SK-N-DZ (cell line): Measurements from ENCODE around the gene MZF1.
A peak's percentile ranks its signal among the peaks of the same experiment; 100 is the strongest.

ENCODE experiments used
- DNase-seq: peaks from one replicate; pipeline ENCODE4 v3.0.0-alpha.2; 2015; ENCODE audit warnings: low spot score

The MZF1 gene

GRCh38 chr19:58570770-58571574 lies 2.2 kb downstream of the MZF1 start:
- DNase-seq, result no peak

DNA sequence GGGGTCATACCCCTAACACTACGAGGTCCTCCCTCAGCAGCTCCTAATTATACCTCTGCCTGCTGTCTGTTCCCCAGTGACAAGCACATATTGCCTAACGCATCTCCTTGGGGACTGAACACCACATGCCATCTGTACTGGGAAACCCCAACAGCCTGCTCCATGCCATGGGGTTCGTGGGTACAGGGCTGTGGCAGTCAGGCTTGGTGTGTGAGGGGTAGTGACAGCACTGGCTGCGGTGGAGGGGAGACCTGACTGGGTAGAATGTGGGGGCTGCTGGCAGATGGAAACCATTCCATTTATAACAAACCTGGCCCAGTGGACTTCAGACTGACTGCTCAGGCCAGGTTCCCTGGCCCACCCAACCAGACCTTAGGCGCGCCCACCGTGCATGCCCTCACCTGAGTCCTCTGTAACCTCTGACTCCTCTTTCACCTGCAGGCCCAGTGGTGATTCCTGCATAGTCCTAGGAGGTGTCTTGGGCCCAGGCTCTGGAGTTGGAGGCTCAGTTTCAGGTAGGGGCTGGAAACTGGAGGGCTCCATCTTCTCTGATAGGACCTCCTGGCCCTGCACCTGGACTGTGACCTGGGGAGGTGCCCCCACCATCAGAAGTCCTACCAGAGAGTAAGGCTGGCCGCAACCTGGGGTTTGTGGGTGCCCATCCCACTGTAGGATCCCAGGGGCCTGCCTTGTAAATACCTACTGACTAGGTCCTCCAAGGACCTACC lies 3.0 kb downstream of the MZF1 start:
- no peak for DNase-seq

DNA sequence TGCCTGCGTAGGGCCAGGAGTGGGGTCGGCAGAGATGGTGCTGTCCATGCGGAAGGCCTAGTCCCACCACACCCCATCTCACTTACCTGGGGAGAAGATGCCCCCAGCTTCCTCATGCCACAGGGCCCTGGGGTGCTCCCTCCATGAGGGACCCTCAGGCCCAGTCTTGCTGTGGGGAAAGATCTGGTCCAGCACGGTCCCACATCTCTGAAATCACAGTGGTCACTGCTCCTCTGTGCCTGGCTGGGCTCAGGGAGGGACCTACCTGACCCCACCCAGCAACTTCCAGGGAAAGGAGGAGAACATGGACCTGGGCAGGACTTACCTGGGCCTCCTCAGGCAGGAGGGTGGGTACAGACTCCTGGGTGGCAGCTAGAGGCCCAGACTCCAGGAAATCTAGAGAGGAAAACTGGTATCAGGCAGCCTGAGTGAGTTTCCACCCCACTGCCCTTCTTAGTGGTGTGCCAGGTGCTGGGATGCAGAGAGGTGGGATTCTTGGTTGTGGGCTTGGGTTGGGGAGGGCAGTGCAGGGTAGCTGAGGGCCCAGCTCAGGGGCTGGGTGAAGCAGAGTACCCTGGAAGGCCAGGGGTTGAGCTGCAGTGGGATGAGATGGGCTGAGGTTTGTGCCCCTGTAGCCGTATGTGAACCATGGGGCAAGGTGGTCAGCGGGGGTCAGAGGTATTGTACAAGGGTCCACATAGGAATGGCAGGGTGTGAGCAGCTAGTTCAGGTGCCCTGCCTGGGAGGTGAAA lies 3.8 kb downstream of the MZF1 start:
- no peak for DNase-seq

- DNase-seq, result no peak
Measured at GRCh38 chr19:58568453-58569130, 4.5 kb downstream of the MZF1 start.

DNA sequence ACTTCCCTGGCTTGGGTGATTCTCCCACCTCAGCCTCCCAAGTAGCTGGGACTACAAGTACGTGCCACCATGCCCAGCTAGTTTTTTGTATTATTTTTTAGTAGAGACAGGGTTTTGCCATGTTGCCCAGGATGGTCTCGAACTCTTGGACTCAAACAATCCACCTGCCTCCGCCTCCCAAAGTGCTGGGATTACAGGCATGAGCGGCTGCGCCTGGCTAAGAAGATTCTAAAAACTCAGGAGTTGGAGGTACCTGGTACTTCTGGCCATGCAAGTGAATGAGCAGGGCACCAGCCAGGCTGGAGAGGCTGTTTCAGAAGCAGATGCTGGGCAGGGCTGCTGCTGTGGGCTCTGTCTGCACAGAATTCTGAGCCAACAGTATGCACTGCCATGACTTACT lies 6.1 kb downstream of the MZF1 start:
- DNase-seq, result no peak

DNA sequence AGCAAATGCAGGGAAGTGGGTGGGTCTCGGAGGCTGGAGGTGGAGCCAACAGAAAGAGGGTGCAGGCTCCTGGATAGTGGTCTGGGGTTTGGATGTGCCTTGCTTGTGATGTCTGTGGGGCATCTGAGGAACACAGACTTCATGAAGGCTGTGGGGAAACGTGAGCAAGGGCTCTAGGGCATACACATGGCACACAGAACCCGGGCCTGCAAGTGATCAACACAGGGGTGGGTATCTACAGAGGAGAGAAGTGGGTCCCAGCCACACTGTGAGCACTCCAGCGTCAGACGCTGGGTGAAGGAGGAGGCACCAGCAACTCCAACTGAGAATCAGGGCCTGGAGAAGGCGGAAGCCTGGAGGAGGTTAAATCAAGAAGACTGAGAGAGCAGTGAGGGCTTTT lies 9.3 kb downstream of the MZF1 start:
- DNase-seq, result no peak

- DNase-seq, result peak; percentile 75
Measured at GRCh38 chr19:58563034-58563573, 10.0 kb downstream of the MZF1 start.

- DNase-seq, result no peak
Measured at GRCh38 chr19:58562122-58563033, 10.8 kb downstream of the MZF1 start.

GRCh38 chr19:58561373-58562121 lies 11.6 kb downstream of the MZF1 start:
- no peak for DNase-seq

- DNase-seq, result no peak
Measured at GRCh38 chr19:58560921-58561320, 12.2 kb downstream of the MZF1 start.

GRCh38 chr19:58560007-58560887 lies 12.9 kb downstream of the MZF1 start:
- no peak for DNase-seq

- DNase-seq, result peak; percentile 87
Measured at GRCh38 chr19:58559275-58560006, 13.7 kb downstream of the MZF1 start.

GRCh38 chr19:58558623-58559274 lies 14.4 kb downstream of the MZF1 start:
- peak; percentile 94 for DNase-seq

GRCh38 chr19:58558066-58558622 lies 15.0 kb downstream of the MZF1 start, which contains the start of gene UBE2M:
TSS of gene UBE2M (minus strand) at chr19:58558611. CDS start at chr19:58558381, 230 bp downstream.
- DNase-seq, result no peak

- no peak for DNase-seq
Measured at GRCh38 chr19:58557221-58558065, 15.7 kb downstream of the MZF1 start.
